GM18868 (cell line): ENCODE results near the gene KRT71.

Source experiments
- ATAC-seq: cut with Tn5 transposase; IDR thresholded peaks from one replicate; pipeline ENCODE4 v1.9.1; 2021; ENCODE audit warnings: mild to moderate bottlenecking, moderate library complexity; ENCODE audit not compliant: unreplicated experiment

Gene KRT71

GRCh38 chr12:52540531-52540930 lies 12.4 kb downstream of the KRT71 start:
- no peak for ATAC-seq

- ATAC-seq: no peak
These were observed 13.1 kb downstream of the KRT71 start for GRCh38 chr12:52539821-52540173.

DNA sequence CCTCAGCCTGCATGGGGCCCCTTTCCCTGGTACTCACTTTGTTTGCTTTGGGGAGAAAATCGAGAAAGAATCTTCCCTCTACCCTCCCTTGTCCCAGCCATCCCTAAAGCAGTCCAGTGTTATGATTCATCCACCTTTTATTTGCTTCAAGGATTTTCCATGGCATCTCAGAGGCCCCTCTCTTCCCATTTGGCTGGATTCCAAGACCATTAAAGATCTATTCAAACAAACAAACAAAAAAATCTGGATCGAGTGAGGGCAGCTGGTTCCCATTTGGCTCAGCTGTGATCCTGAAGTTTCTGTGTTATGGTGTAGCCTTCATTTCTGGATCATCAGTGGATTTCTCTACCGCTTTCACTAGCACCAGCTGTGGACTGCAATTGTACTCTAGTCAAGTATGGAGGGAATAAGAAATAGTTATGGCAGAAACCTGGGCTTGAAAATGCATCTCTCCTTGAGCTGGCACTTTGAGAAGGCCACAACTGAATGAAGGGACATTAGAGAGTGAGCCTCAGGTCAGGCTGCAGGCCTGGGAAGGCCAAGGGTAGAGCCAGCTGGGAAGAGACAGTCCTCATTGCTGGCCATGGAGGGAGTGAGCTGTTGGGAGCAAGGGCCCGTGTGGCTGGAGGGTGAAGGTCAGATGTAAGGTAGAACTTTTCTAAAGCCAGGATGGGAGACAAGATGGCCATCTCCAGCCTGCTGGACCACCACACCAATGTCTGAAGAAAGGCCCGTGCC lies 13.7 kb downstream of the KRT71 start:
- no peak for ATAC-seq

DNA sequence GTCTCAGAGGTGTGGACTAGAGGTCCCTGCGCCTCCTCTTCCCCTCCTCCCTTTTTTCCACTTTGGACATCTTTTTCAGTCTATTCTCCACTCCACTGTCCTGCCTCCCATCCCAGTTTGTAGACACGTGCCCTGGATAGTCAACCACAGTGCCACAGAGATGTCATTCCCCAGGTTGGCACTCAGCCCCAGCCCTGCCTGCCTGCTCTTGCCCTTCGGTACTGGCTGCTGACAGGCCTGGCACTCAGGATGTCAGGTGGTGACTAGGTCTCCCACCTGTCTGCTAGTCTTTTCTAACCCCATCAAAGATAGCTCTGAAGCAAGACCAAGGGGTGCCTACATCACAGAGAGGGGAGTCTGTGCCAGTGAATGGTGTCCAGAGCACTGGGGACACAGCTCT lies 15.8 kb downstream of the KRT71 start:
- ATAC-seq: no peak

DNA sequence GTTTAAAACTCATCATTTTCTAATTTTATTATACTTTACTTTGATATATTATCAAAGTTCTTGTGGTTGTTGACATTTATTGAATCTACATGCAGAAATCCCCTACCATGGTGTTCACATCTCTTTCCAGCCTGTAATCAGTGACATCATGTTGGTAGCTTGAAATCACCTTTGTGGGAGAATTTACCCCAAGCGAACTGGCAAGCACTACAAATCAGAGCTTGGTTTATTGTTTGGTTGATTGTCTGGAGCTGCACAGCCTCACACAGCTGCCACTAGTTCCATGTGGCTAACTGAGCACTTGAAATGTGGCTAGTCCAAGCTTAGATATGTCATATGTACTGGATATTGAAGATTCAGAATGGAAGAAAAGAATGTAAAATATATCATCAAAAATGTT lies 17.4 kb downstream of the KRT71 start:
- ATAC-seq: no peak

GRCh38 chr12:52534482-52534881 lies 18.5 kb downstream of the KRT71 start:
- ATAC-seq: no peak

DNA sequence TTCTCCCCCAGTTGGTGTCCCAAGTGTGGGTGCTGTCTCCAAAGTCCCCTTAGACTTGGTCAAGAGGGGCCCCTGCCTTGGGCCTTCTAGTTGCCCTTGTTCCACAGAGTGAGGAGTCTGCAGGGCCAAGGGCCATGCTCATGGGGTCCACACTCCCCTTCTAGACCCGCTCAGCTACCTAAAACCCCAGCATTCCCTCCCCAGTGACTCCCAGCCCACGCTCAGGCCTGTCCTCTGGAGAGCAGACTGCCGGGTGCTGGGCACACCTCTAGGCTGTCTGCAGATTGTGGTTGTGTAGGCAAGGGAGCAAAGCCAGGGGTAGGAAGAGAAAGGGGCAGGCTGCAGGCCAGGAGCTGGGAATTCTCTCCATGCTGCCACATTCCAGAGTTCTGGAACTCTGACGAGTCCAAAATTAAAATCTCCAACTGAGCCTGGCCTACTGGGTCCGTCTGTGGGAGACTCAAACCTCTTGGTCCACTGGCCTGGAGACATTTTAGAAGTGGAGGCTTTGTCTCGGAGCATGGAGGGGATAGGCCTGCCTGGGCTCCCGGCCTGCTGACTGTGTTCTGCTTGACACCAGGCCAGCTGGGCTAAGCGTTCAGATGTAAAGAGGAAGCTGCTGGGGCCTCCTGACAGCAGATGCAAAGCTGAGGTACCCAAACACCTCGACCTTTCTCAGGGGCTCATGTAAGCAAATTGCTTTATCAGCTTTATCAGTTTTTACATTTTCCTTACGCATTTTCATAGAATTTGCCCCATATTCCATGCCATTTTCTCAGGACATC lies 19.1 kb downstream of the KRT71 start:
- ATAC-seq: no peak

DNA sequence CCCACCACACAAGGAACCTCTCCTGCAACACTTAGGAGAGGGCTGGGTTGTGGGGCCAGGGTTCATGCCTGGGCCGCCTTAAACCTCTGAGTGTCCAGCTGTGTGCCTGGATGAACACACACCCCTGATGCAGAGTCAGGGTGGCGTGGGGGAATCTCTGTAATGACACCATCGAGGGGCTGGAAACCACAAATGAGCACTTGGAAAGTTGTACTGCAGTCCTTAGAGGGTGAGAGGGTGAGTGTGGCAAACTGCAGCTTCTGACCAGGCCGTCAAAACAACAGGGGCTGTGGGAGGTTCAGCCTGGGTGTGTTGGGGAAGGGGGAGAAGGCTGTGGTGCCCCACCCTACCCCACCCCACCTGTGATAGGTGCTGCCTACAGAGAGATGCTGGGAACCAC lies 20.3 kb downstream of the KRT71 start:
- ATAC-seq: no peak

DNA sequence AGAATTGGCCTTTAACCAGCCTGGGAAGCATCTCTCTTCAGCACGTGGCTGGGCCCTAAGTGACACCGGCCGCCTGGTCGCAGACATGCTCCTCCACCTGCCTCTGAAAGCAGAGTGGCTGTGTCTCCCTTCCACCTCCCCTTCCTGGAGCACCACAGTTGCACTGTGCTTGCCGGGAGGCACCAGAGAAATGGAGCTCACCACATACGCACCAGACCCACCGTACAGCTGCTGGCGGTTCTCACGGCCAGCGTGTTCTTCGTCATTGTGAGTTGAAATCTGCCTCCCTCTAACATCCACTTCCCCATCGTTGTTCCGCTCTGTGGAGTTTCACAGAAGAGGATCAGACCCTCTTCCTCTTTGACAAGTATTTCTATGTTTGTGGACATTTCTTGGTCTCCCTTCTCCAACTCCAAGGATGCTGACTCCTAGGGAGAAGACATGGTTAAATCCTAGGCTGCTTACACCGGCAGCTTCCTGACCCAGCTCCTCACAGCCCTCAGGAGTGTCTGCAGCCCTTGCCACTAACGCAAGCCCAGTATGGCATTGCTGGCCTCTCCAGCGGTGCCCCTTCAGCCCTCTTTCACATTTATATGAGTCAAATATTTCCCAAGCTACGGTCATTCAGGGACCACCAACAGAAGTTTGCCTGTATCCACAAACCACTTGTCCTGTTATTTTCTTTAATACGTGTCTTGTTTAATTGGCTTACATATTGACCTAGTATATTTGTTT lies 21.2 kb downstream of the KRT71 start:
- ATAC-seq: no peak

DNA sequence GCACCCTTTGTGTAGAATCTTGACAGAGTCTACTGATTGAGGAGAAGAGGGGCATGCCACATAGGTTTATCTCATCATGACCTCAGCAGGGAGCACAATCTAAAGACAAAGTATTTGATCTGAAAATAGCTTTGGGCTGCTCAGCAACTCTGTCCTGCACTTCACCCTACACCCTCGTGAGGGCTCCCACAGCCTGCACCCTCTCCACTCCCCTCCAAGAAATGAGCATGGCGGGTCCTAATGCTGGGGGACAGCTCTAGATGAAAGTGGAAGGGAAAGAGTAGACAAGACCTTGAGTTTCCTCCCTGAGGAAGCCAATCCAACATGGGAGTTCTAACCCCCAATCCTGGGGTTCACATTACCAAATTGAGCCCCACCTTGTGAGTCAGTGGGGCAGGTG lies 22.0 kb downstream of the KRT71 start:
- ATAC-seq: no peak

DNA sequence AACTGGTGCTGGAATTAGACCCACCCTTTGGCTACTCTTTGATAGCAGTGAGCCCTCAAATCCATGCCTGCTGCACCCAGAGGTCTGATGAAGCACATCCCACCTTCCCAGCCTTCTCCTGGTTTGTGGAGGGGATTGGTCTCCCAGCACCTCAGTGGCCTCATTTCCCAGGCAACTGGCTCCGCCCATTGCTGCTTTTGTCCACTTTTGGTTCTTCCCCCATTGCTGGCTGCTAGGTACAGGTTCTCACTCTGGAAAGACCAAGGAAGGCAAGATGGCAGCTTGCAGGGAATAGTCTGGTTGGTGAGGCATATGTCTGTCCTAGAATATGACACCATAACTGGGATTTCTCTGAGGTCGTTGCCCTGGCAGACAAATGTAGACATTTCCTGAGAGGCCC lies 22.6 kb downstream of the KRT71 start:
- ATAC-seq: no peak

DNA sequence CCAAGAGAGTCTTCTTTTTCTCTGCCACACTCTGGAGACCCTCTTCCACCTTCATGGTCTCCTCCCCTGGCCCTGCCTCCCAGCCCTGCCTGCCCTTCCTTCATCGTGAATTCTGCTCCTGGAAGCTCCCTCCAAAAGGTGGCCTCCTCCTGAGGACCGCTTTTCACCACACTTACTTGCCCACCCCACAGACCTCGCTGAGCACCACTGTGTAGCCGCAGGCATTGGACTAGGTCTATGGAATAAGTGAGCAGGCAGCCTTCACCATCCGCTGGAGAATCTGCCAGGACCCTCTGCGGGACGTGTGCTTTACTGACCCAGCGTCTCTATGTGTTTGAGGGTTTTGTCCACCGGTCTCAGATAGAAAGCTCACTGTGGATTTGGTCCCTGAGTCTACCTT lies 23.1 kb downstream of the KRT71 start:
- no peak for ATAC-seq

DNA sequence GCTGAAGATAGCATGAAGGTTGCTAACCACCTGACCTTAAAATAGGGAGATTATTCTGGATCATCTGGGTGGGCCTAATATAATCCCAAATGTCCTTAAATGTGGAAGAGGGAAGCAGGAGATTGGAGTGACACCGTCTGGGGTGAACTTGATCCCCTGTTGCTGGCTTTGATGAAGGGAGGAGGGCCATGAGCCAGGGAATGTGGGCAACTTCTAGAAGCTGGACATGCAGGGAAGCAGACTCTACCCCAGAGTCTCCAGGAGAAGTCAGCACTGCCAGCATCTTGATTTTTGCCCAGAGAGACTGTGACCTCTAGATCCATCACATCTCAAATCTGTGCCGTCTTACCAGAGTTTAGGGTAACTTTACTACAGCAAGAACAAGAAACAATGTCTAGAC lies 23.5 kb downstream of the KRT71 start:
- no peak for ATAC-seq

- no peak for ATAC-seq
These were observed 24.3 kb downstream of the KRT71 start for GRCh38 chr12:52528641-52529143.

GRCh38 chr12:52527121-52527800 lies 25.7 kb downstream of the KRT71 start:
- ATAC-seq: no peak

- ATAC-seq: no peak
These were observed 26.4 kb downstream of the KRT71 start for GRCh38 chr12:52526511-52526951.

- no peak for ATAC-seq
These were observed 27.1 kb downstream of the KRT71 start for GRCh38 chr12:52525661-52526499.

- ATAC-seq: no peak
These were observed 27.9 kb downstream of the KRT71 start for GRCh38 chr12:52524898-52525591.

DNA sequence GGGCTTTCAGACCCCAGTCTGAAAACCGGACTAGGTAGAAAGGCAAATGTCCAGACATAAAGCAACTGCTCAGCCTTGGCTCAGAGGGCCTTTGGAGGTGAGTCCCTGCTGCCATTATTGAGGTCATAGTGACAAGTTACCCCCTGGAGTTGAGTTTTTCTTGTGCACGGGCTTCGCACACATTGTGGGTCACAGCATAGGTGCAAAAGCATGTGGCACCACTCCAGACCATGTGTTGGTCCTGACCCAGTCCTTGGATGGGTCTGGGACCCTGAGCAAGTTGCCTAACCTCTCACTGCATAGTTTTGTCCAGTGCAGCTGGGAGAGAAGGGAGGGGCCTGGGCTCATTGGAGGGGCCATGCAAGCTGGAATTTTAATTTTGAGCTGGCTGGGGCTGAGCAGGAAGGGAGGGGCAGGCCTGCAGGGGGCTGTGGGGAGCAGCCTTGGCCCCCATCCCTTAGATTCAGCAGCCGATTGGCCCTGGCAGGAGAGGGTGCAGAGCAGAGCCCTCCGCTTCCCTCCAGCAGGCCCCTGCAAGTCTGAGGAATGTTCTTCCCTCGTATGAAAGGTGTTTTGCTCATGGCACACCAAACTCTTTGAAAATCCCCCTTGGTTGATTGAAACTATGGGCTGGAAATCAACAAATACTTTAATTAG lies 28.6 kb downstream of the KRT71 start:
- ATAC-seq: no peak
